GM12892 (cell line): ENCODE data around the gene PSMB7.

Source experiments
- POLR2A ChIP-seq: IDR thresholded peaks from 2 replicates; pipeline ENCODE4 v1.6.1; 2011; ENCODE audit warnings: low read depth, low read length, control low read depth
- POLR2AphosphoS5 ChIP-seq: IDR thresholded peaks from 2 replicates; pipeline ENCODE4 v1.6.1; 2011; ENCODE audit warnings: low read depth, low read length, control low read depth
- TAF1 ChIP-seq: IDR thresholded peaks from 2 replicates; pipeline ENCODE4 v1.6.1; 2011; ENCODE audit warnings: low read depth, mild to moderate bottlenecking, control low read depth, low read length, borderline replicate concordance

DNA sequence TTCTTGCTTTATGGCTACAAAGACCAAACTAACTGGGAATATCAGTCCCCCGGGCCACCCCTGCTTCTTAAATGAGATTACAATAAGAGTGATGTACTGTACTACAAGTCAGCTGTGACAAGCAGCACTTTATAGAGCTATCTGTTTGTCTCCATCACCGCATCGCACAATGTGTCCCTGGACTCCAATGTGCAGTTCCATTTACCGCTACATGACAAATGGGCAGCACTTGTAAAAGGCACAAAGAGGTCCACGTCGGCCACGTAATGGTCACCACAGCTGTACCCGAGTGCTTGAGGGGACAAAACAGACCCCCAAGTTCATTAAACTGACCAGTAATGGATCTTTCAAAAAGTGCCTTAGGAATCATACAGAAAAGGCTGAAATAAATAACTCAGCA lies 54.1 kb downstream of the PSMB7 start:
- TF ChIP-seq TAF1 (no peak), POLR2A (no peak), POLR2AphosphoS5 (no peak)
